HG03045 (cell line): Measurements from ENCODE around the gene RAD51B.

ENCODE experiments used
- ATAC-seq: cut with Tn5 transposase; IDR thresholded peaks from one replicate; pipeline ENCODE4 v1.9.1; 2021; ENCODE audit warnings: mild to moderate bottlenecking, moderate library complexity; ENCODE audit not compliant: unreplicated experiment

Gene RAD51B

DNA sequence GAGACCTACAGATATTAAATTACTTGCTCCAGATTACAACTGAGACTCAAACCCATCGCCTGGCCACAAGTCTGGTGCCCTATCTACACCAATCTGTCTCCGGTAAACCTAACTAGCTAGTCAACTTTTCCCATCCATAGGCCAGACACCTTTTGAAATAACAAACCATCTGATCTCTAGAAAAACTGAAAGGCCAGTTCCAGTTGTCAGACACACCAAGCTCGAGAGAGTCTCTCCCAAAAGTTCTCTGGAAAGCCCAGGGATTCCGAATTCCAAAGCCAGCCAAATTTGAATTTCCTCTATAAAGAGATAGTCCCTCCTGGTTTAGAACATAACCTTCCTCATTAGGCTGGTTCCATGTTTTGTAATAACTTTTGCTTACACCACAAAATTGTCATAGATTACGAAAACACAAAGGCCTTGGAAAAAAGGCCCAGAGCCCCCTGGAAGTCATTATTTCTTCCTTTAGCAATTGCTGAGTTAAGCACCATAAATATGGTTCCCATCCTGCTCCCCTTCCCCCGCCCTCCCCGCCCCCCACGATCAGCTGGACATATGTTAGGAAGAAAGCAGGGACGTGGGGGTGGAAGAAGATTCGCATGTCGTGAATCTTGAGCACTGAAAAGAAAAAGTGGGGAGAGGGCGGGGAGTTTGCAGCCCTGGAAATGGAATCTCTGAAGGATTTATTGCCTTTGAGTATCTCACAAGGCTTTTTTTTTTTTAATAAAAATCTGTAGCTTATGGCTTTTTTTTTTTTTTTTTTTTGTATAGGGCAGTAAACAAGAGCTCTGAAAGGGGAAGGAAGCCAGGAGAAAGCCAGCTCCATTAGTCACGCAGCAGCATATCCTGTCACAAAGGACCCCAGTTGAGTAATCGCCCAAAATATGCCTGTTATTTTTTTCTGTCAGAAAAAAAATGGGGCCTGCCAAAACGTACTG, 862.9 kb downstream of the RAD51B start:
- no peak for ATAC-seq

DNA sequence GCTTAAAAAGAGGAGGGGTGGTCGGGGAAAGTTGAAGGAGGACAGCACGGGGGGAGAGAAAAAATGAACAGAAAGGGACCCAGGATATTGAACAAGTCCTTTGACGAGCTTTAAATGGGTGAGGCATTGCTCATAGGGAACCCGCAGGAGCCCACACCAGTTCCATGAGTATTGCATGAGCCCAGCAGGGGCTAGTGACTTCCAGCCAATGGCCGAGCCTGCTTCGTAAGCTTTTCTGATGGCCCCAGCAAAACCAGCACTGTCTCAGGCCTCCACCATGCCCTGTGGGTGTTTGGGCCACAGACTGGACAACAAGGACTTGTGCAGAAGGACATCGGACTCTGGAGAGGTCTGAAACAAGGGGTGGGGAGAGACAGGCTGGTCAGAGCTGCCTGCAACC, 863.7 kb downstream of the RAD51B start:
- ATAC-seq: no peak

GRCh38 chr14:68684466-68685418, 865.2 kb downstream of the RAD51B start:
- peak; percentile 16 for ATAC-seq

GRCh38 chr14:68685419-68686204, 866.0 kb downstream of the RAD51B start:
- peak; percentile 78 for ATAC-seq

GRCh38 chr14:68686205-68686465, 866.6 kb downstream of the RAD51B start:
- ATAC-seq: no peak

DNA sequence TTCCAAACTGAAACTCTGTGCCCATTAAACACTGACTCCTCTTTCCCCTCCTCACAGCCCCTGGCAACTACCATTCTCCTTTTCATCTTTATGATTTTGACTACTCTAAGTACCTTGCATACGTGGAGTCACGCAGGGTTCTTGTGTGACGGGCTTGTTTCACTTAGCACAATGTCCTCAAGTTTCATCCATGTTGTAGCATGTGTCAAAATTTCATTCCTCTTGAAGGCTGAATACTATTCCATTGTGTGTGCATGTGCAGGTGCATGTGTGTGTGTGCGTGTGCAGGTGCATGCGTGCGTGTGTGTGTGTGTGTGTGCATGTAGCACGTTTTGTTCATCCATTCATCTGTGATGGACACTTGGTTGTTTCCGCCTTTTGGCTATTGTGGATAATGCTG, 867.1 kb downstream of the RAD51B start:
- ATAC-seq: no peak

DNA sequence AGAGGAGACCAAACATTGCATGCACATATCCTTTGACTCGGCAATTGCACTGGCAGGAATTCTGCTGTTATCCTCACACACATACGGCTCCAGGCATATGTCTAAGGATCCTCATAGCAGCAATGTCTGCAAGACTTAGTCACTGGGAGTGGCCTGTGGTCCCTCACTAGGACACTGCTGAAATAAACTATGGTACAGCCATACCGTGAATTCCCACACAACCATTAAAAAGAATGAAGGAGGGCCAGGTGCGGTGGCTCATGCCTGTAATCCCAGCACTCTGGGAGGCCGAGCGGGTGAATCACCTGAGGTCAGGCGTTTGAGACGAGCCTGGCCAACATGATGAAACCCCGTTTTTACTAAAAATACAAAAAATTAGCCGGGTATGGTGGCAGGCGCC, 868.2 kb downstream of the RAD51B start:
- ATAC-seq: no peak

DNA sequence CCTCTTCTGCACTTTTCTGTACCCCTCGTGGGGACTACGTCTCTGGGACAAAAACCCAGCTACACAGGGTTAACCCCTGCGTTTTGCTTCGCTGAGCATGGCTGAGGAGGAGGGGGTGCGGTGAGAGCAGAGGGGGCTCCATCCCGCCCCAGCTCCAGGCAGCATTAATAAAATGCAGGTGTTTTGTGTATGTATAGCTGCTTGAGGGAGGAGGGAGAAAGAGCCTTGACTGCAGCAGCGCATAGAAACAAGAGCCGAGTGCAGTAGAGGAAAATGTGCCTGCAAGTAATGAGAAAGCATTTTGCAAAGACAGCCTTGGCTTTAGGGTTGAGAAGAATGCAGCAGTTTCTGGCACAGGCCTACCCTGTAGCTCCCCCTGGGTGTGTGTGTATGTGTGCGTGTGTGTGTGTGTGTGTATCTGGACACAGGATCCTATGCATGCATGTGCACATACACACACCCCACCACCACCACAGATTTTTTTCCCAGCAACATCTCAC, 869.3 kb downstream of the RAD51B start:
- ATAC-seq: no peak

DNA sequence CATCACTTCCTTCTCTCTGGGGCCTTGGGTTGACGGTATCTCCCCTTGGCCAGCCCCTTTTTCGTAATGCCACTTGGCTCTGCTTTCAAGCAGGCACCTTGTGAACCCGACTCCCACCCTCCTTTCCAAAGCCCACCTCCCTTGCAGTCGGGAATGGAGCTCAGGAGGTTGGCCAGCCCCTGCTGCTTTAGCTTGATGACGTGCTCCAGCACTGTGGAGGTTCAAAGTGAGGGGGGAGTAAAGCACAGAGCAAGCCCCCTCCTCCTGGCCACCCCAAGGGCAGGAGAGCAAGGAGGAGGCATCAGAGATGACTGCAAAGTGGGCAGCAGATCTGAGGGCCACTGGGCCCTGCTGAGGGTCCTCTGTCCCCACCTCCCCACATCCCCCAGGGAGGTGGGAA, 869.9 kb downstream of the RAD51B start:
- no peak for ATAC-seq

DNA sequence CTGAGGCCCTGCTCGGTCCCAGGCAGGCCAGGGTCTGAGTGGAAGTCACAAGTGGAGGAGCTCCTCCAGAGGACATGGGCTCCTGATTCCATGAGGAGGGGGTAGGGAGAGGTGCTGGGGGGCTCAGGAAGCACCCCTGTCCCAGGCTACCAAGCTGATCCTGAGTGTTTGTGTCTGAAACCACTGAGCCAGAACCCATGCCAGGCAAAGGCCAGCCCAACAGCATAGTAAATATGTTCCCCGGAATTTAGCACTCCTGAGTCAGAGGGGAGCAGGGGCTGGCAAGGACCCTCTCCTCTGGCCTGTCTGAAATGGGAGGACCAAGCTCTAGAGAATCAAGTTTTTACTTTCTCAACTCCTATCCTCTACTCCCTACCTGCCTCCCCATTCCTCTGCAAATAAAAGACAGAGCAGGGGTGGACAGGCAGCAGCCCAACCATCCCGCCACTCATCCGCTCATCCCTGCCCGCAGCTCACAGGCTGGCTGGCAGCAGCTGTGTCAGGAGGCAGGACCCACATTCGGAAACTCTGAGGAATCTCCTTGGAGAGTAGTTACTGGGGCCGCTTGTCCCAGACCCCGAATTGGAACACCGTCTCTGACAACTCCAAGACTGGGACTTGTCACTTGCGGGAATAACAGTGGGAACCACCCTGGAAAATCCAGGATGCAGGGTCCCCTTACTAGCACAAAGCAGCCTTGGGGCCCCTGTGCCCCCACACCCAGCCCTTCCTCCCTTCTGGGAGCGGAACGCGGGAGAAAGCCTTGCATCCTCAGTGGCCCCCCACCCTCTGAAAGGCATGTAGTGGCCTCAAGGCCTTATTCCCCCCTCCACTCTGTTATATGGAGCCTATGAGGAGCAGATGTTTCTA, 870.7 kb downstream of the RAD51B start:
- ATAC-seq: no peak

DNA sequence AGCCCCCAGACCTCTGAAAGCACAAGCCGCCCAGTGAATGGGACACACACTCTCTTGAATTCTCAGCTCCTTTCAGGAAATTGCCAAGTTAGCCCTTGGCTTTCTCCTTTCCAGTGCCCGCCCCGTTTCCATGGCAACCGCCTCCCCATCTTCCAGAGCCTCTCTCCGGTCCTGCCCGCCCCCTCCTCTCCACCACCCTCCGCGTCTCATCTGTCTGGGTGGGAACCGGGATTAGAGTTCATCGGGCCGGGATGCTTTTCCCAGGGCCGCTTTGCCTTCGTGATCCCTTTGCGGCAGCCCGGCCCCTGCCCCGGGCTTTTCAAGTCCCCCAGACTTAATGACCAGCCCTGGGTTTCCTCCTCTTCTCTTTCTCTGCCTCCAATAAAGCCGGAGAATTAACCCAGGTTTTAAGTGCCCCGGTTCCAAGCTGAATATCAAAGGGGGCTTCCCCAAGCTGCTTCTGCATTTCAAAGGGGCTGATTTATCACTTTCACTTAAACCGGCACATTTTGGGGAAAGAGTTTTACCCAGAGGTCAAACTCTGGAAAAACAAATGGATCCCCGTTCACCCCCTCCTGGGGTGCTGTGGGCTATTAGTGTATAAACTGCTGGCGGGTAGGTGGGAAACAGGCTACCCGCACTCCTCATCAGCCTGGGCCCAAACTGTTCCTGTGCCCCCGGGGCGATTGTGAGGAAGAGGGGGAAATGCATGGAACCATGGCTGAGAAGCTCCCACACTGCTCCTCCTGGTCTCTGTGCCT, 871.6 kb downstream of the RAD51B start:
- ATAC-seq: no peak

DNA sequence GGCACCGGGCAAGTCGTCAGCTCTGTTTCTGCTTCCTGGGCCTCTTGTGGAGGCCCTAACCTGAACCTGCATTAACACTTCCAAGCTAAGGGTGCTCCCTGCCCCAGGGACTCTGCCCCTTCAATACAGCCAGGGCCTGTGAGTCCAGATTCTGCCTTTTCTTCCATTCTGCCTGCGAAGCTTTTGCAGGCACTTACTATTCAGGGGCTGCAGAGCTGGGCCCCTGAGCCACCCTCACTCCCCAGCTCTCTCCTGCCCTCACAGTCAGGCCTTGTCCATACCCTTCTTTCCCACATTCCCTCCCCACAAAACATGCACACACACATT, 872.2 kb downstream of the RAD51B start:
- ATAC-seq: no peak

- no peak for ATAC-seq
These were observed 872.6 kb downstream of the RAD51B start for GRCh38 chr14:68692216-68692615.

DNA sequence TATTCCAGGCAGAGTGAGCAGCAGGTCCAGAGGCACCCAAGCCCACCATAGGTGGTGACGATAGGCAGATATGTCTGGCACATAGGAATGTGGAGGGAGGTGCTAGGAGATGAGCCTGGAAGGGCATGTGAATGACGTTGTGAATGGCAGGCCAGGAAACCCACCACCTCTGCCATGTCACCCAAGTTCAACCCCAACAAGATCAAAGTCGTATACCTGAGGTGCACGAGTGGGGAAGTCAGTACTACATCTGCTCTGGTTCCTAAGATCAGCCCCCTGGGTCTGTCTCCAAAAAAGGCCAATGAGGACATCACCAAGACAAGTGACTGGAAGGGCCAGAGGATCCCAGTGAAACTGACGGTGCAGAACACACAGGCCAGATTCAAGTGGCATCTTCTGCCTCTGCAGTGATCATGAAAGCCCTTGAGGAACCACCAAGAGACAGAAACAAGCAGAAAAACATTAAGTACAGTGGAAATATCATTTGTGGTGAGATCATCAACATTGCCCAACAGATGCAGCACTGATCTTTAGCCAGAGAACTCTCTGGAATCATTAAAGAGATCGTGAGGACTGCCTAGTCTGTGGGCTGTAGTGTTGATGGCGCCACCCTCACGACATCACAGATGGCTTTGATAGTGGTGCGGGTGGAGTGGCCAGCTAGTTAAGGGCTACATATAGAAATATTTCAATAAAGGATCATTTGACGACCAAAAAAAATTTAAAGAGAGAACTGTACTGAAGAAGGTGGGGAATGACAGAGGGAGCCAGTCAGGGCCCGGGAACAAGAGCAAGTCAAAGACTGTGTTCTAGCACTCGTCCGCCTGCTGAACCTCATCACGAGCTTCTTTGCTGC, 873.6 kb downstream of the RAD51B start:
- ATAC-seq: no peak

GRCh38 chr14:68693926-68694325, 874.3 kb downstream of the RAD51B start:
- no peak for ATAC-seq

DNA sequence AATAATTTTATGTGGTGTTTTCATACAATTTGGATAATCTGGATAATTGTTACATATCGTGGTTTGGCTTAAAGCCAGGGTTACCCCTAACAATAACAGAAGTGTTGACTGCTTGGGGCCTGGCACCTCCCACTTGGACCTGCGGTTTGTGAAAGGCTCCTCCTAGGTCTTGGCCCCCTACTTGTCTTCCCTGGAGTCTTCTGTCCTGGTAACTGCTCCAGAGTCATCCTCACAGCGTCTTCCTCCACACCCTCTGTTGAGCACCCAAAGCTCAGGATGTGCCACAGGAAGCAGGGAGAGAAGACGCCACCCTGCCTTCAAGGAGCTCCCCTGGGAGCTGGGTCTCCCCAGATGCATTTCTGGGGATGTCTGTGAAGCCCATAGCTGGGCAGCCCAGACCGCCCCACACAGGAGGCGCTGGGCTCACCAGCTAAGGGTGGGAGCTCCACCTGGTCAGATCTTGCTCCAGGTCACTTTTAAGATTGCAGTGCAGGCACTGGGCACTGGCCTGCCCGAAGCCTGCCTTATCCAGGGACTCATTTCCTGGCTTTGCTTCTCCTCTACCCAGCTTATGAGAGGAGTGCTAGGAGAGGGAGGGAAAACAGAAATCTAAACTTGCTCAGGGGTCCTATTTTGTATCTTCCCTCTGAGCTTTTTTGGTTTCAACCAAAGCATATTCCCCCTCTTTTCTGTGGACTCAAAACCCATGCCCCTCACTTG, 875.1 kb downstream of the RAD51B start:
- ATAC-seq: no peak

DNA sequence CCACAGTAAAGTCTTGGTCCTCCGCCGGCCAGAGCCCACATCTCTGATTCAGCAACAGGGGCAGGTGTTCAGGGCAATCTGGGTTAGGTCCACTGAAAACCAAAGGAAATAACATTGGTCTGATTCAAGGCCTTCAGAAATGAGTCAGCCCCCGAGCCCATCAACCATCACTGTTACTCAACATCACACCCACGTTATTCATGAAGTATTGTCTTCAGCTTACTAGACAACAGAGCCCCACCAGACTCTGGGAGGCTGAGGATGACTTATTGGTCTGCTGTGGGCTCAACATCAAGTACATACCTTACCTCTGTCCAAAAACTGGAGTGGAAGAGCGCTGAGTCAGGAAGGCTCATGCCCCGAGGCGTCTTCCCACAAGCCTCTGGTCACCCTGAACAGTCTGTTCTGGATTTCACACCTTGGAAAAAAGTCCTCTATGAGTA, 875.8 kb downstream of the RAD51B start:
- ATAC-seq: peak; percentile 68

- no peak for ATAC-seq
These were observed 876.3 kb downstream of the RAD51B start for GRCh38 chr14:68695856-68696255.
